ENCODE measurements around the gene COX5A. TPM values are rescaled to one million over a fixed set of nuclear protein-coding genes. Genes with fewer than 3 reads are reported as not detected.

The COX5A gene
- total RNA-seq, 1 donor from 2014 or later = 134 TPM

DNA sequence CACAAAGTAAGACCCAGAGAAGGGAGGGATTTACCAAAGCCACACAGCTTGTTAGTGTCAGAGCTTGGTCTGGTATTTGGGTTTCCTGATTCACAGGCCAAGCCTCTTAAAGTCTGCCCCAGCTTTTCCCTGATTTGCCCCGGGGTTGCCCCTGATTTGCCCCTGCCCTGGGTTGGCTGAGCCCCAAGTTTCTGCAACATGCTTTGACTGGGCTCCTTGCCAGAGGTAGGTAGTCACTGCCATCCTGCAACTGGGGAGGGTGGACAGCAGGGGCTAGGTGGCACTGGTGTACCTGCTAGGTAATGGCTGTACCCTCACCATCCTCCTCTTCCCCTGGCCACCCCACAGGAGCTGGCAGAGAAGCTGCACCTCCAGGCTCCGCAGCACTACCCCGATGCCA lies 45.6 kb downstream of the COX5A start:
- H3K27ac ChIP-seq = no peak overlapping the region
- H3K9me3 ChIP-seq = no peaks in the 10 kb centered on the region
- TF ChIP-seq, protein P1, sequence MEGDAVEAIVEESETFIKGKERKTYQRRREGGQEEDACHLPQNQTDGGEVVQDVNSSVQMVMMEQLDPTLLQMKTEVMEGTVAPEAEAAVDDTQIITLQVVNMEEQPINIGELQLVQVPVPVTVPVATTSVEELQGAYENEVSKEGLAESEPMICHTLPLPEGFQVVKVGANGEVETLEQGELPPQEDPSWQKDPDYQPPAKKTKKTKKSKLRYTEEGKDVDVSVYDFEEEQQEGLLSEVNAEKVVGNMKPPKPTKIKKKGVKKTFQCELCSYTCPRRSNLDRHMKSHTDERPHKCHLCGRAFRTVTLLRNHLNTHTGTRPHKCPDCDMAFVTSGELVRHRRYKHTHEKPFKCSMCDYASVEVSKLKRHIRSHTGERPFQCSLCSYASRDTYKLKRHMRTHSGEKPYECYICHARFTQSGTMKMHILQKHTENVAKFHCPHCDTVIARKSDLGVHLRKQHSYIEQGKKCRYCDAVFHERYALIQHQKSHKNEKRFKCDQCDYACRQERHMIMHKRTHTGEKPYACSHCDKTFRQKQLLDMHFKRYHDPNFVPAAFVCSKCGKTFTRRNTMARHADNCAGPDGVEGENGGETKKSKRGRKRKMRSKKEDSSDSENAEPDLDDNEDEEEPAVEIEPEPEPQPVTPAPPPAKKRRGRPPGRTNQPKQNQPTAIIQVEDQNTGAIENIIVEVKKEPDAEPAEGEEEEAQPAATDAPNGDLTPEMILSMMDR (IDR thresholded peaks at IDR 0.05) = no peak
- ATAC-seq = no peak
- H3K27me3 ChIP-seq (ENCODE audit: low read depth) = no peaks in the 10 kb centered on the region
- peaks cover 20% of the 10 kb centered on the region for H3K4me1 ChIP-seq
- H3K36me3 ChIP-seq = peaks cover 25% of the 10 kb centered on the region
- intact Hi-C loops (cut with DNase I) = no loop called here
- no peak for DNase-seq
- no peak overlapping the region for H3K4me3 ChIP-seq

DNA sequence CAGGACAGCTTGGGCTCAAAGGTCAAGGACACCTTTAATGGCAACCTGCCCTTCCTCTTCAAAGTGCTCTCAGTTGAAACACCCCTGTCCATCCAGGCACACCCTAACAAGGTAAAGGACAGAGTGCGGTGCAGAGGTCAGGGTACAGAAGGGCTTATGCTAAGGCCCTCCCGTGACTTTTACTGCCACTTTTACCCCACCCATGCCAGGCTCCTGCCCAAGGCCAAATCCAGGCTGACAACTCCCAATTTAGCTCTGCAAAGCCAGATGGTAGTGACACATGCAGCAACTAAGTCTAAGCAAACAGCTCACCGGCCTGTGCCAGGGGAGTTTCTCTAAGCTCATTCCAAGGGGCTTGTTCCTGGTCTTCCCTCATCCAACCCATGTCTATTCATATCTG lies 46.4 kb downstream of the COX5A start:
- TF ChIP-seq, protein P1 (IDR thresholded peaks at IDR 0.05) = no peak
- Histone ChIP-seq H3K27ac (no peak overlapping the region), H3K36me3 (peaks cover 23% of the 10 kb centered on the region), H3K27me3 (ENCODE audit: low read depth) (no peaks in the 10 kb centered on the region), H3K4me1 (peaks cover 20% of the 10 kb centered on the region), H3K4me3 (no peak overlapping the region), H3K9me3 (no peaks in the 10 kb centered on the region)
- intact Hi-C loops (cut with DNase I) = no loop called here
- DNase-seq = no peak
- ATAC-seq = no peak

DNA sequence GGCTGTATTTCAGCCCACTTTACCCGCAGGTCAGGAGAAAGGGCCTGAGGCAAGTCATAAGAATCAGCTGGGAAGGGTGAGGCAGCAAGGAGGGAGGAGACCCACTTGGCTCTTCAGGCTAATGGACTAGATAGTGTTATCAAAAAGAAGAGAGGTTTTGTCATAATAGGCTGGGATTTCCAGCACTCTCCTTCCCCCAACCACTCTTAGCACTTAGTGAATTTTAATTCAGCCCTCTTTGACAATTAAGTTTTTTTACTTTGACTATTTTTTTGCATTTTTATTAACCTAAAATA lies 47.3 kb downstream of the COX5A start:
- DNase-seq (no peak), ATAC-seq (no peak)
- Histone ChIP-seq H3K27ac (peak overlapping the region; percentile 81), H3K4me1 (peaks cover 20% of the 10 kb centered on the region), H3K27me3 (ENCODE audit: low read depth) (no peaks in the 10 kb centered on the region), H3K36me3 (peaks cover 19% of the 10 kb centered on the region), H3K9me3 (no peaks in the 10 kb centered on the region), H3K4me3 (peak overlapping the region; percentile 99)
- TF ChIP-seq, protein P1 (IDR thresholded peaks at IDR 0.05) = no peak
- intact Hi-C loops (cut with DNase I) = no loop called here

DNA sequence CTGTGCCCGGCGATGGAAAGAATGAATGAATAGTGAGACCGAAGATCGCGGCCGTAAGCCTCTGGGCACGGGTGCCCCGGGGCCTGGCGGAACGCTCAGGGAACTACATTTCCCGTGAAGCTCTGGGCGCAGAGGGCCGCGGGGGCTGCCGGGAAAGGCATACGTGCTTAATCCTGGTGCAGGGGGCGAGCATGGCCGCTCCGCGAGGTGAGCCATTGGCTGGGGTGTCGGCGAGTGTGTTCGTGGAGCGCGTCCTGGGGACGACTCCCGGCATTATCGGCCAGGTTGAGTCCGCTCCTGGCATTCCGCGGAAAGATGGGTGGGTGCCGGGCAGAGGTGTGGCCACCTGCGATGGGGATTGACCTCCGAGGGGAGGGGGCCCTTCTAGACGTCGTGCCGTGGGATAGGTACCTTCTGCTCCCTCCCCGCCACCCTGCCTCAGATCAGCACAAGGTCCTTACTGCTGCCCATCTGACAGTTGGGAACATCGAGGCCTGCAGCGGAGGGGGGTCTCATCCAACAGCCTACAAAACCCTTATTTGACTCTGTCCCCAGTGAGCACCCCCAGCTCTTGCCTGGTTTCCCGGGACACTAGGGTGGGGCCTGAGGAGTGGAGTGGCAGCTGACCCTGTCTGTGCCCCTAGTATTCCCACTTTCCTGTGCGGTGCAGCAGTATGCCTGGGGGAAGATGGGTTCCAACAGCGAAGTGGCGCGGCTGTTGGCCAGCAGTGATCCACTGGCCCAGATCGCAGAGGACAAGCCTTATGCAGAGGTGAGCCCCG lies 47.8 kb downstream of the COX5A start, which contains the start of gene MPI:
MPI (plus strand) TSS at position 160 of the 782 bp plus-strand sequence; CDS start at position 192, 32 bp downstream.
- ATAC-seq (peak; percentile 96 to 99), DNase-seq (peak; percentile 92)
- Histone ChIP-seq H3K36me3 (peaks cover 19% of the 10 kb centered on the region), H3K4me3 (peak within 1 kb of the TSS; percentile 99), H3K9me3 (no peaks in the 10 kb centered on the region), H3K27me3 (ENCODE audit: low read depth) (no peaks in the 10 kb centered on the region), H3K4me1 (peaks cover 20% of the 10 kb centered on the region), H3K27ac (peak within 1 kb of the TSS; percentile 81)
- intact Hi-C loops (cut with DNase I) = no loop called here
- TF ChIP-seq, protein P1 (IDR thresholded peaks at IDR 0.05) = no peak

DNA sequence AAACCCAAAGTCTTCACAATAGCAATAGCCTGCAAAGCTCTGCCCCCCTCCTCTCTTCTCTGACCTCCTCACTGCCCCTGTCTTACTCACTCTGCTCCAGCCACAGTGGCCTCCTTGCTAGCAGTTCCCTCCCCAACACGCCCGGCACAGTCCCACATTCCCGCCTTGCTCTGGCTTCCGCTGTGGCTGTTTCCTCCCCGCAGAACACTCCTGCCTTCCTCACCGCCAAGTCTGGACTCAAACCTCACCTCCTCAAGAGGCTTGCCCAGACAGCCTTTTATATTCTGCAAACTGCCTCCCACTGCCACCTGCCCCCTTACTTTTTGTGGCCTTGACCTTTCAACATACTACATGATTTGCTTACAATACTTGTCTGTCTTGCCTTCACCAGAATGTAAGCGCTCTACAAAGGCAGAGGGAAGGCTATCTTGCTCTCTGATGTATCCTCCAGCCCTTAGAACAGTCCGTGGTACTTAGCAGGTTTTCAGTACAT lies 48.4 kb downstream of the COX5A start:
- ATAC-seq = peak; percentile 51 to 71
- peaks cover 19% of the 10 kb centered on the region for H3K36me3 ChIP-seq

More for the DNA sequence above, 48.4 kb downstream of the COX5A start:
- Histone ChIP-seq H3K9me3 (no peaks in the 10 kb centered on the region), H3K4me3 (peak overlapping the region; percentile 99), H3K27me3 (ENCODE audit: low read depth) (no peaks in the 10 kb centered on the region), H3K27ac (peak overlapping the region; percentile 81), H3K4me1 (peaks cover 20% of the 10 kb centered on the region)
- TF ChIP-seq, protein P1 (IDR thresholded peaks at IDR 0.05) = no peak
- DNase-seq = peak; percentile 59
- intact Hi-C loops (cut with DNase I) = no loop called here

Measured in lower lobe of right lung (tissue), 2 donors.